ENCODE data around the gene GAREM1. TPM values are rescaled to one million over a fixed set of nuclear protein-coding genes. Genes with fewer than 3 reads are reported as not detected.
A peak's percentile ranks its signal among the peaks of the same experiment; 100 is the strongest.
"Not testable (repeated sequence)": the region's sequence is repeated elsewhere in the genome, so short reads cannot be mapped to it uniquely, and the experiment has no call there.

GAREM1 gene
- 1.0 and 2.8 TPM in 2 replicates for total RNA-seq (2014; rRNA removed; shearing (Covaris generic))
- 1.8 and 2.0 TPM in 2 replicates for polyA plus RNA-seq (2015; cell fraction: cytosol; rRNA removed)
- polyA plus RNA-seq (2015; cell fraction: nucleus; rRNA removed), result 1.4 and 1.5 TPM in 2 replicates

GRCh38 chr18:32470714-32471633 is at the start of gene GAREM1:
GAREM1 (minus strand) TSS chr18:32470882; CDS start chr18:32470428, 454 bp downstream.
- DNase-seq (ENCODE audit: low read depth), result peak; percentile 95

DNA sequence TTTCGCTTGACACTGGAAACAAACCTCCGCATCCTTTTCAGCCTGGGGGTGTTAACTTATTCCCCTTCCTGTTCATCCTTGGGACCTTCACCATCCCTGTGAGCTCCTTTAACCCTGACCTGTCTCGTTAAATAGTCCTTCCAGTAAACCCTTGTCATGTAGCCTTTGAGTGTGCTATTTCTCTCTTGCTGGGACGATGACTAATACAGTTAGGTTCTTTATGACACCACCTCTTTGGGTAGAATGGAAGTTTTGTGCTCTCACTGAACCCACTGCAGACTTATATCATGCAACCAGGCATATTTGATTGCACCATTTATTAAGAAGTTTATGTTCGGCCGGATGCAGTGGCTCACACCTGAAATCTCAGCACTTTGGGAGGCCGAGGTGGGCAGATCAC is 40.5 kb upstream of the GAREM1 start:
- DNase-seq (ENCODE audit: low read depth), result peak; percentile 10

- DNase-seq (ENCODE audit: low read depth), result no peak
These were observed 38.4 kb upstream of the GAREM1 start for GRCh38 chr18:32509111-32509510.

DNA sequence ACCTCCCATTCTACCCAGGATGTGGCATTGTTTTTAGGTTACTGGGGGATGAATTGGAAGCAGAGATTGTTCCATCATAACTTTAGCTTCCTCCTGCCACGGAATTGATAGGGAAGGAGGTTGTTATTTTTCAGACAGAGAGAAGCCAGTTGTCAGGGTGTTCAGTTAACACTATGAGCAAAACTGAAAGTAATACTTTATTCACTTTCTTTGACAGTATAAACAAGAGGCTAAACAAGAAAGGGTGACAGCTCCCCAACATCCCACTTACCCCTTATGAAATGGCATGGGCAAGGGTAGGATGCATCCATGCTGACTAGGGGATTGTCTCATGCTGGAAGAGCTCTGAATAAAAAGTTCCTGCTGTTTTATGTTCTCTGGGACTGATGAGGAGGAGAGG is 36.4 kb upstream of the GAREM1 start:
- DNase-seq (ENCODE audit: low read depth), result no peak

GRCh38 chr18:32502014-32502413 is 31.3 kb upstream of the GAREM1 start:
- DNase-seq (ENCODE audit: low read depth), result no peak

DNA sequence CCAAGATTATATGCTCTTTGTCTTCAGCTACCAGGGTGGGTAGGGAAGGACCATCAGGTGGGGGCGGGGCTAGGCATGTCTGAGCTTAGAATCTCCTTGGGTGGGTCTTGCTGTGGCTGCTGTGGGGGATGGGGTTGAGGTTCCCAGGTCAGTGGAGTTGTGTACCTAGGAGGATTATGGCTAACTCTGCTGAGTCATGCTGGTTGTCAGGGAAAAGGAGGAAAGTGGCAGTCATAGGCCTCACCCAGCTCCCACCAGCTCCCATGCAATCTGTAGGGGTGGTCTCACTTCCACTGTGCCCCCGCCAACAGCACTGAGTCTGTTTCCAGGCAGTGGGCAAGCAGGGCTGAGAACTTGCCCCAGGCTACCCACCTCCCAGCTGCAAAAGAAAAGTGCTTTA is 30.6 kb upstream of the GAREM1 start:
- peak; percentile 8 for DNase-seq (ENCODE audit: low read depth)

GRCh38 chr18:32483002-32483401 is 12.3 kb upstream of the GAREM1 start:
- no peak for DNase-seq (ENCODE audit: low read depth)

DNA sequence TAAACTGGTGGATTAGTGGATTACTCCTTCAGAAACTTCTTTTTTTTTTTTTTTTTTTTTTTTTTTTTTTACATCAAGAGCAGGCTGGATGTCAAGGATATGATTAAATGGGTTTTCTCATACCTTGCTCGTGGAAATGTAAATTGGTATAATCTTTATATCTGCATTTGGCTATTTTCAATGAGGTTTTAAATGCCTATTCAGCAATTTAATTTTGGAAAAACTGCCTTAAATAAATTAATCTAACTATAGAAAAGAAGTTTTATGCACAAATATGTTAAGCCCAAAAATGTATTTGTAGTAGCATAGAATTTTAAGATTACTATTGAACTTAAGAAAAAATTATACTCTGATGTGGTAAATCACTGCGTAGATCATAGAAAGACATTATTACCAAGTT is 11.4 kb upstream of the GAREM1 start:
- no peak for DNase-seq (ENCODE audit: low read depth)

DNA sequence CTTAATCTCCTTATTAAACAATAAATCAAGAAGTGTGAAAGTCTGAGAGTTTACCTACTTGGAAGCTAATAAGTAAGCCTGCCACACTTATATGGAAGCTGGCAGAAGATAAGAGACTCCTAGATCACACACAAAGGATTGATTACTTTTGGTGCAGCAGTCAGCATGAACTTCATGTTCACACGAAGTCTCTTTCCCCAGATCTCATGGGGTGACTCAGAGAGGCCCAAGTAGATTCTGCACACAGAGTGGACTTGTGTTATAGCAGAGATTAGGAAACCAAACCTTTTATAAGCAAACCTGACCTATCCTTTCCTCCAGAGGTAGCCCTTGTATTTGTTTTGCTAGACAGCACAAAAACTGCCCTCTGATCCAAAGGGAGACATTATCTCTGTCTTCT is 9.9 kb upstream of the GAREM1 start:
- DNase-seq (ENCODE audit: low read depth), result no peak

GRCh38 chr18:32478807-32479206 is 8.1 kb upstream of the GAREM1 start:
- DNase-seq (ENCODE audit: low read depth), result no peak

DNA sequence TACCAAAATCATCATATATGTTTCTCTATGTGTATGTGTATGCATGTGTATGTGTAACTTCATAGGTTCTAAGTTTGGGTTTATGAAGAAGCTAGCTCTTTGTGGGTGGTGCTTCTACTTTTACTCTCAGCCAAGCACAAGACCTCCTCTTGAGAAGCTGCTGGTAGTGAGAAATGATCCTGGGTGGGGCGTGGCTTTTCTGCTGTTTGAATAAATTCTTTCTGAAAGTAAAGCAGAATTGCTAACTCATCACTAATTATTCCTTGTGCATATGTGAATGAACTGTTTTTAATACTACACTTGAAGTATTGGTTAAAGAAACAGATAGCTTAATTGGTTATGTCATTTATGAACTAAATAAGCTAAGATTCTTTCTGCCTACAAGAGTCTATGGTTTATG is 7.6 kb upstream of the GAREM1 start:
- DNase-seq (ENCODE audit: low read depth), result no peak

GRCh38 chr18:32476106-32476505 is 5.4 kb upstream of the GAREM1 start:
- no peak for DNase-seq (ENCODE audit: low read depth)

GRCh38 chr18:32475069-32475468 is 4.4 kb upstream of the GAREM1 start:
- DNase-seq (ENCODE audit: low read depth), result not testable (repeated sequence)

- DNase-seq (ENCODE audit: low read depth), result no peak
These were observed 2.6 kb upstream of the GAREM1 start for GRCh38 chr18:32473325-32473724.

- no peak for DNase-seq (ENCODE audit: low read depth)
These were observed 2.2 kb upstream of the GAREM1 start for GRCh38 chr18:32472841-32473240.

GRCh38 chr18:32470460-32470713 is 295 bp downstream of the GAREM1 start:
- DNase-seq (ENCODE audit: low read depth), result no peak

GRCh38 chr18:32469691-32470459 is 807 bp downstream of the GAREM1 start:
- DNase-seq (ENCODE audit: low read depth), result peak; percentile 13

- DNase-seq (ENCODE audit: low read depth), result peak; percentile 27
These were observed 1.5 kb downstream of the GAREM1 start for GRCh38 chr18:32469190-32469651.

DNA sequence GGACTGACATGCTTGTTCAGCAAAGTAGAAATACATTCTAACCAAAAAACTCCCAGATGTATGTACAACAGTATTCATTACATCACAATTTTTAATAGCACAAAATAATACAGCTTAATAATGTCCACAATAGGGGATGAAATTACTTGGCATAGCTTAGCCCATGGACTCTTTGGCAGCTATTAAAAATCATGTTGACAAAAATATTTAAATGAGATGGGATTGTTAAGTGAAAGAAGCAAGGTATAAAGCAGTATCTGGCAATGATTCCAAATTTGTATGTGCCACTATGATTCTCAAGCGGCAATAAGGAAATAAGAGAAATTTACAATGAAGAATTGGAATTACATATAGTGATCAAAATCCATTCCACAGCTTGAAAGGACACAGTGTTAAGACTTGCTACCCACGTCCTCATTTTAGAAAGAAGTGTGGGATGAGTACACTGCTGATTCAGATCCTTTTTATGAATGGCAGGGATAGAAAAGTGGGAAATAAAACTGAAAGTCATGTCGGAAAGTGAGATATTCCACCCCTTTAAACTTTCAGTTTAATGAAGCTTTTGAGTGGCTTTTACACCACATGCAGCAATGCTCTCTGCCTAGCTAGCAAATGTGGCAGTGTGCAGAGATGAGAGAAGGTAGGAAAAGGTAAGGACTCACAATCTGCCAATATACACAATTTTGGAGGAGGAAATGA is 2.4 kb downstream of the GAREM1 start:
- DNase-seq (ENCODE audit: low read depth), result no peak

GRCh38 chr18:32461709-32462272 is 8.9 kb downstream of the GAREM1 start:
- no peak for DNase-seq (ENCODE audit: low read depth)

GRCh38 chr18:32460171-32460731 is 10.4 kb downstream of the GAREM1 start:
- DNase-seq (ENCODE audit: low read depth), result no peak
